Epithelial cell of esophagus (primary cell): ENCODE results near the gene DDX46.
A peak's percentile ranks its signal among the peaks of the same experiment; 100 is the strongest.

Source experiments
- DNase-seq: peaks from one replicate; pipeline ENCODE4 v3.0.0; 2010; ENCODE audit warnings: low read depth
- H3K4me3 ChIP-seq: 2 replicates; pipeline ENCODE4 v1.5.1; 2011; ENCODE audit warnings: mild to moderate bottlenecking, low read length, control low read depth
- TF ChIP-seq, protein P1 (sequence below): IDR thresholded peaks from 2 replicates; pipeline ENCODE4 v1.5.1; 2011; ENCODE audit warnings: low read depth, mild to moderate bottlenecking, low read length, control low read depth, inconsistent platforms; ENCODE audit not compliant: insufficient read depth; ENCODE audit errors: missing control alignments

DDX46 gene

DNA sequence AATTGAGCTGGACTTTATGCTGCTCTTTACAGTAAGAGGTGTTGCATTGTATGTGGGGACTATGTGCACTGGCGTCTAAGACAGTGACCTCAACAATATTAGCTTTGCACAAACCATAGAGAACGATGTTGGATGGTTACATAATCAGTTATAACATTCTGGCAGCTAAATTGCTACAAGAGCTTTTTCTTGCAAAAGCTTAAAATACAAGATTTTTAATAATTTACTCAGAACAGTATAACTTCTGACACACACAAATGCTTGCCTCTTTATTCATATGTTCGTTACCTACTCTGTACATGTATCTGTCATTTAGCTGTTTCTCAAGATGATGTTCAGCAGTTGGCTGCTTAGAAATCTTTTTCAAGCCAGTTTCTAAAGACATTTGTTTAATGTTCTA, 98.8 kb downstream of the DDX46 start:
- TF ChIP-seq, protein P1, sequence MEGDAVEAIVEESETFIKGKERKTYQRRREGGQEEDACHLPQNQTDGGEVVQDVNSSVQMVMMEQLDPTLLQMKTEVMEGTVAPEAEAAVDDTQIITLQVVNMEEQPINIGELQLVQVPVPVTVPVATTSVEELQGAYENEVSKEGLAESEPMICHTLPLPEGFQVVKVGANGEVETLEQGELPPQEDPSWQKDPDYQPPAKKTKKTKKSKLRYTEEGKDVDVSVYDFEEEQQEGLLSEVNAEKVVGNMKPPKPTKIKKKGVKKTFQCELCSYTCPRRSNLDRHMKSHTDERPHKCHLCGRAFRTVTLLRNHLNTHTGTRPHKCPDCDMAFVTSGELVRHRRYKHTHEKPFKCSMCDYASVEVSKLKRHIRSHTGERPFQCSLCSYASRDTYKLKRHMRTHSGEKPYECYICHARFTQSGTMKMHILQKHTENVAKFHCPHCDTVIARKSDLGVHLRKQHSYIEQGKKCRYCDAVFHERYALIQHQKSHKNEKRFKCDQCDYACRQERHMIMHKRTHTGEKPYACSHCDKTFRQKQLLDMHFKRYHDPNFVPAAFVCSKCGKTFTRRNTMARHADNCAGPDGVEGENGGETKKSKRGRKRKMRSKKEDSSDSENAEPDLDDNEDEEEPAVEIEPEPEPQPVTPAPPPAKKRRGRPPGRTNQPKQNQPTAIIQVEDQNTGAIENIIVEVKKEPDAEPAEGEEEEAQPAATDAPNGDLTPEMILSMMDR = no peak
- no peak overlapping the region for H3K4me3 ChIP-seq

DNA sequence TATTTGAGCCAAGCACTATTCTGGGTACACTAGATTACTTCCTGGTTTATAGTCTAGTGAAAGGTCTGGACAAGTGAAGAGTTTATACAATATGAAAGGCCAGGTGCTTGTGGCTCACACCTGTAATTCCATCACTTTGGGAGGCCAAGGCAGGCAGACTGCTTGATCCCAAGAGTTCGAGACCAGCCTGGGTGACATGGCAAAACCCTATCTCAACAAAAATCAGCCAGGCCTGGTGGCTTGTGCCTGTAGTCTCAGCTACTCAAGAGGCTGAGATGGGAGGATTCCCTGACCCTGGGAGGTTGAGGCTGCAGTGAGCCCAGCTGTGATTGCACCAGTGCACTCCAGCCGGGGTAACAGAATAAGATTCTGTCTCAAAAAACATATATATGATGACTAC, 106.1 kb downstream of the DDX46 start:
- no peak overlapping the region for H3K4me3 ChIP-seq
- TF ChIP-seq, protein P1 = no peak
- DNase-seq = no peak

More for the DNA sequence above, 98.8 kb downstream of the DDX46 start:
- no peak for DNase-seq

DNA sequence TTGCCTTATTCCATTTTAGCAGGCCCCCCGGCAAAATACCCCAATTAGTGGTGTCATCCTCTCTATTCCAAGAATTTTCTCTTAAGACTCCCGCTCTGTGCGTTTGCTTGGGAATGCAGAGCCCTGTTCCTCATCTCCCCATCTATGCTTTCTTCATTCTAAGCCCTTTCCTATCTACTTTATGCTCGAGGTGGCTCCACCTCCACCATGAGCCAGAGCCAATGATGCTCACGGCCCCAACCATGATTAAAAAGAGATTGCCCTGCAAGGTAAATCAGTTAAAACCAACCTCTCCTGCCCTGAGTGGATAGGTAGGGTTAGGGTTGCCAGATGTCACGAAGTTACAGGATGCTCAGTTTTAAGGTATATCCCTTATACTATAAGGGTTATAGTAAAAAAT, 114.9 kb downstream of the DDX46 start:
- TF ChIP-seq, protein P1 = no peak
- H3K4me3 ChIP-seq = peak overlapping the region; percentile 72
- no peak for DNase-seq

DNA sequence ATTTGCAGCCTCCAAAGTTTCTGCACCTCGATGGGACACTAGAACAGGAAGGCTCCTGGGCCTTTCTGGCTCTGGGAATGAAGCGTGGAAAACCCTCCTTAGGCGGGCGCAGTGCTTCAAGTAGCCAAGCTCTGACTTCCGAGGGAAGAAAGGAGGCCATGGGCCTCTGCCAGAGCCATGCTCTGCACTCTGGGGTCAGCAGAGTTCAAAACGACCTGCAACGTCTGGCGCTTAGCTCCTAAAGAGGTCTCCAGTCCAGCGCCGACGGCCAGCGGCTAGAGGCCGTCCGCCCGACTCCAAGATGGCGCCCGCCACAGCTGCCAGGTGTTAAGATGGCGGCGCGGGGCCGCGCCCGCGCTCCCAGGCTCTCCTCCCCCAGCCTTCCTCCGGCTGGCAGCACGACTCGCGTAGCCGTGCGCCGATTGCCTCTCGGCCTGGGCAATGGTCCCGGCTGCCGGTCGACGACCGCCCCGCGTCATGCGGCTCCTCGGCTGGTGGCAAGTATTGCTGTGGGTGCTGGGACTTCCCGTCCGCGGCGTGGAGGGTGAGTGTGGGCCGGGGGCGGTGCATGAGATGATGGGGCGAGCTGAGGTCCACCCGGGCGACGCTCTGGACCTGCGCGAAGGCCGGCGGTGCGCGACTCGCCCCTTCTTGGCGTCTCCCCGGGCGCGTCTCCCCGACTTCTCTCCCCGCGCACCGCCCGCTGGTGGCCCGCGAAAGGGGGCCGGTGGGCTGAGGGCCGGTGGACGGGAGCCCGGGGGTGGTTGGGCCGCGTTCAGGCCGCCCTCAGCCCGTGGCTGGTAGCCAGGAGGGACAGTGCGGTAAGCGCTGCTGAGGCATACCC, 115.6 kb downstream of the DDX46 start, which contains the start of gene TXNDC15:
TSS of gene TXNDC15 (plus strand) at position 385 of the 844 bp plus-strand sequence. CDS start at position 442, 57 bp downstream.
- H3K4me3 ChIP-seq = peak within 1 kb of the TSS; percentile 72
- peak; percentile 87 for DNase-seq
- TF ChIP-seq, protein P1 = no peak

DNA sequence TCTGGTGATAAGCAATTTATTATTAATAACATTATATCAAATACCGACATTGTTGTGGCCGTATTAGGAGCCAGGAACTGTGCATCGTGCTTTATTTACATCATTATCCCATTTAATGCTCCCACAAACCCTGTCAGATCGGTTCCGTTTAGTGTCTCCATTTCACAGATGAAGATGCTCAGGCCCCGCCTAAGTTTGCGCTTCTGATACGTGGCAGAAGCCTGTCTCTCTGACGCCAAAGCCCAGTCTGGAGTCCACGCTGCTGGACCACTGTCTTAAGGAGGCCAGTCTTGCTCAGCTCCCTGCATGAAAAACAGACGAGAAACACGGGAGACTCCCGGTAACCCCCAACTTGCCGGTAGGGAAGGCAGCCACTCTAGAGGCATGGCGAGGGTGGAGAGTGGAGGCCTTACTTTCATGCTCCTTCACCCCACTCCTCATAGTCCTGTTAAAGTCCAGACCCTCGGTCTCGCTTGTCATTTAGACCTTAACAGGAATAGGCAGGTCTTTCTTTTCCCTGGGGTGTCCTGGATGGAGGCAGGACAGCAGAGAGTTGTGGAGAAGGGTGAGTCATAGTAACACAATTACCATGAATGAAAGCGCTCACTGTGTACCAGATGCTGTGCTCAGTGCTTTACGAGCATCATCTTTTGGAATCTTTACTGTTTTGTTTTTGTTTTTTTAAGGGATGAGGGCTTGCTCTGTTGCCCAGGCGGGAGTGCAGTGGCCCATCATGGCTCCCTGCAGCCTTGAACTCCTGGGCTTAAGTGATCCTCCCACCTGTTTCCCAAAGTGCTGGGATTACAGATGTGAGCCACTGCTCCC, 116.5 kb downstream of the DDX46 start:
- peak overlapping the region; percentile 72 for H3K4me3 ChIP-seq
- peak; percentile 65 for DNase-seq
- TF ChIP-seq, protein P1 = no peak

DNA sequence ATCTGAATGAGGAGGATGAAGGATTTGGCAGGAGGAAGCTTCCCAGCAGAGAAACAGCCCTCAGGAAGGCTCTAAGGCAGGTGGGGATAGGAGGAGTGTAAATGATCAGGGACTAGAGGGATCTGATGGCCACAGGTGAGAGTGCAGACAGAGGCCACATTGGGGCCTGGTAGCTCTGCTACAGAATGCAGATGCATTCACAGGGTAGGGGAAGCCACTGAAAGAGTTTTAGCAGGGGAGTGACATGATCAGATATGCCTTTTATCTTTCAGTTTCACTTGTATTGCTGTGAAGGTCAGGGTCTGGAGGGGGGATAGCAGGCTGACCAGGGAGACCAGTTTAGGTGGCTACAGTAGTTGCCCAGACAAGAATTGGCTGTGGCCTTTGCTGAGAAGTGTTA, 118.6 kb downstream of the DDX46 start:
- no peak overlapping the region for H3K4me3 ChIP-seq
- no peak for DNase-seq

More for the DNA sequence above, 118.6 kb downstream of the DDX46 start:
- TF ChIP-seq, protein P1 = no peak
